Brain pericyte (primary cell): Measurements from ENCODE around the gene TADA3.

Source experiments
- DNase-seq: peaks from one replicate; pipeline ENCODE4 v3.0.0-alpha.2; 2012; ENCODE audit warnings: low read depth, low spot score

Gene TADA3

DNA sequence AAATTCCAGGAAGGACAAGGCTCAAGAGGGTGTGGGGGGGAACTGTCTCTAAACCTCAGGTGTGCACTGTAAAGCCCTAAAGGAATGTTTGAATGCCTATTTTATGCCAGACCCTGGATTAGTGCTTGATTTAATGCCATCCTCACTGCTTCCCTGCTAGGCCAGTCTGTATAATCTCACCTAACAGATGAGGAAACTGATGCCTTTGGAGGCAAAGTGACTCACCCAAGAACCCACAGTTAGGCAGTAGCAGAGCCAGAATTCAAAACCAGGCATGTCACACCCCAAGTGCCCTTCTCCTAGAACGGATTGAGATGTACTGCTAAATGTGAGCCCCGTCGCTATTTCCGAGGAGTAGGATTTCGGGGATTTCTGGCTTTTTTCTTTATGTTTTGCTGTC lies 30.4 kb downstream of the TADA3 start:
- no peak for DNase-seq

DNA sequence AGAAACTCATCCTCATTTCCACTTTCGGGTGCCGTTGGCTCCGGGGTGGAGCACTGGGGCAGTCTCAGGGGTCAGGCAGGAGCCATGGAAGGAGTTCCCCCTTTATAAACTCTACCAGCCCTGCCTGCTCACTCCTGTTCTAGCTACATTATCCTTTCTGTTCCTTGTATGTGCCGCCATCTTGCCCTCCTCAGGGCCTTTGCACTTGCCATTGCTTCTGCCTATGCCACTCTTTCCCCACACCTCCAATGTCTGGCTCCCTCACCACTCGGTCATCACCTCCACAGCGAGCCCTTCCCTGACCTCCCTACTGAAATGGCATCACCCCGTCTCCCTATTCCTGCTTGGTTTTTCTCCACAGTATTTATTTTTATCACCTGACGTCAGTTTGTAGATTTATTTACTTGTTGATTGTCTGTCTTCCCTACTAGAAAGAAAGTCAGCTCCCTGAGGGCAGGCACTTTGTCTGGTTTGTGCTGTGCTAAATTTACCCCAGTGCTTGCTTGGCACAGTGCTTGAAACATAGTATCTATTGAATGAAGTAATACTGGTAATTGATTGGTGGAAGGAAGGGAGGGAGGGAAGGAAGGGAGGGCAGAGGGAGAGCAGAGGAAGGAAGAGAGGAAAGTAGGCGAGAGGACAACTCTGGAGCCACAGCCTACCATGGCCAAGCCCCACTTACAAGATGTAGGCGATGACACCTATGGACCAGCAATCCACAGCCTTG lies 31.3 kb downstream of the TADA3 start:
- DNase-seq = no peak

DNA sequence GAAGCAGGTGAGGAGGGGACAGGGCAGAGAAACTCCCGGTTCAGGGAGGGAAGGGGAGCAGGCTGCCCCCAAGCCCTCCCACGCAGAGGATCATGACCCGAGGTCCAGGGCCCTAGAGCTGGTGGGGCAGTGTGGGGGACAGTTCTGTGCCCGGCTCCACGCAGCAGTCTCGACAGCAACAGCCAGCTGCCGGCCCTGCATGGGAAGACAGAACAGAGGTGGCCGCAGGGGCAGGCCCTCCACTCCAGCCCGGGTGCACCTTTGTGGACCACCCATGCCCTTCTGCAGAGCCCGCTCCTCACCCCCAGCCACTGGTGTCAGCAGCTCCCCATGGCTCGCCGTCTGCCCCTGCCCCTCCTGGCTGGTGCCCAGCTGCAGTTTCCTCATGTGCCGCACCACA lies 34.8 kb downstream of the TADA3 start:
- DNase-seq = no peak

DNA sequence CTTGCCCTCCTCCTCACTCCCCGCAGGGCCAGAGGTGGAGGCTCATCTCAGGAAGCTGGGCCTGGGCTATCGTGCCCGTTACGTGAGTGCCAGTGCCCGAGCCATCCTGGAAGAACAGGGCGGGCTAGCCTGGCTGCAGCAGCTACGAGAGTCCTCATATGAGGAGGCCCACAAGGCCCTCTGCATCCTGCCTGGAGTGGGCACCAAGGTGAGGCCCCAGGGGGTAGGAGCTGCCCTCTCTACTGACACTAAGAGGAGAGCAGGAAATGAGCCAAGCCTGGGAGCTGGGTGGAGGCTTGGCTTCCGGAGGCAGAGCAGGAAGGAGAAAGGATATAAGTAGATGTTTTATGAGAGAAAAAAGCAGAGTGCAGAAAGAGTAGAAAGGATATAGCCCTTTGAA lies 37.6 kb downstream of the TADA3 start:
- no peak for DNase-seq

DNA sequence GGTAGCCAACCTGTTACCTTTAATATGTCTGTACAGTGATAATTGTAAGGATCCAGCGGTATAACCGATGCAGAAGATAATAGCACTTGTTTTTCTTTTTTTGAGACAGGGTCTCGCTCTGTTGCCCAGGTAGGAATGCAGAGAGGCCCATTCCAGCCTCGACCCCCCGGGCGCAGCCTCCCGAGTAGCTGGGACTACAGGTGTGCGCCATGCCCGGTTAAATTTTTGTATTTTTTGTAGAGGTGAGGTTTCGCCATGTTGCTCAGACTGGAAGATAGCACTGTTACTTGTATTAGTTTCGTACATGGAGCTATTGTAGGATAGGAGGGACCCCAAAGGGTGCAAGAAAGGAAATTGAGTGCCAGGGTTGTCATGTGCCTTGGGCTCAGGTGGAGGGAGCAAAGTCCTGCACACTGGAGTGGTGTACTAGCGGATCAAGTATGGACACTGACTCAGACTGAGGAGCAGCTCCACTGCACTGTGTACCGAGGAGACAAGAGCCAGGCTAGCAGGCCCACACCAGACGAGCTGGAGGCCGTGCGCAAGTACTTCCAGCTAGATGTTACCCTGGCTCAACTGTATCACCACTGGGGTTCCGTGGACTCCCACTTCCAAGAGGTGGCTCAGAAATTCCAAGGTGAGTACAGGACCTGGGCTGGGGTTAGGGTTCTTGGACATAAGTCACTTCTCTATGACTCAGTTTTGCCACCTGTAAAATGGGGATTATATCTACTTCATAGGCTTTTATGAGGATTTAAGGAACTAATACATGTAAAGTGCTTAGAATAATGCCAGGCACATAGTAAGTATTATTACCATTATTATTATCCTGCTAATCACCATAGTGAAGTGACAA lies 41.5 kb downstream of the TADA3 start:
- no peak for DNase-seq

DNA sequence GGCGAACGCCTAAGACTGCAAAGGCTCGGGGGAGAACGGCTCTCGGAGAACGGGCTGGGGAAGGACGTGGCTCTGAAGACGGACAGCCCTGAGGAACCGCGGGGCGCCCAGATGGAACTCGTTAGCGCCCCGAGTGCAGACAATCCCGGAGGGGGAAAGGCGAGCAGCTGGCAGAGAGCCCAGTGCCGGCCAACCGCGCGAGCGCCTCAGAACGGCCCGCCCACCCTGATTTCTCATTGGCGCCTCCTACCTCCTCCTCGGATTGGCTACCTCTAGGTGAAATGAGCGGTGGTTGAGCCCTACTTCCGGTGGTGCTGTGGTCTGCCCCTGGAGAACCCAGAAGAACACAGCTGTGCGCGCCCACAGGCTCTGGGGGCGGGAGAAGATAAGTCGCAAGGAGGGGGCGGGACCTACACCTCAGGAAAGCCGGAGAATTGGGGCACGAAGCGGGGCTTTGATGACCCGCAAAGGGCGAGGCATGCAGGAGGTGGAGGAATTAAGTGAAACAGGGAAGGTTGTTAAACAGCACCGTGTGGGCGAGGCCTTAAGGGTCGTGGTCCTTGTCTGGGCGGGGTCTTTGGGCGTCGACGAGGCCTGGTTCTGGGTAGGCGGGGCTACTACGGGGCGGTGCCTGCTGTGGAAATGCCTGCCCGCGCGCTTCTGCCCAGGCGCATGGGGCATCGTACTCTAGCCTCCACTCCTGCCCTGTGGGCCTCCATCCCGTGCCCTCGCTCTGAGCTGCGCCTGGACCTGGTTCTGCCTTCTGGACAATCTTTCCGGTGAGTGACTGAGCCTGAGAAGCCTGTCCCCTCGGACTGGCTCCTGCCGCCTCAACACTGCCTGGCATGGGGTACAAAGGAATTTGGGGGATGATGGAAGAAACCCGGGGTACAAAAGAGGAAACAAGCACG lies 42.4 kb downstream of the TADA3 start, which contains the start of gene OGG1:
Gene OGG1, plus strand, starts transcription at position 308 of the 911 bp plus-strand sequence. Its CDS starts 335 bp downstream, at position 643.
- DNase-seq = peak; percentile 97

DNA sequence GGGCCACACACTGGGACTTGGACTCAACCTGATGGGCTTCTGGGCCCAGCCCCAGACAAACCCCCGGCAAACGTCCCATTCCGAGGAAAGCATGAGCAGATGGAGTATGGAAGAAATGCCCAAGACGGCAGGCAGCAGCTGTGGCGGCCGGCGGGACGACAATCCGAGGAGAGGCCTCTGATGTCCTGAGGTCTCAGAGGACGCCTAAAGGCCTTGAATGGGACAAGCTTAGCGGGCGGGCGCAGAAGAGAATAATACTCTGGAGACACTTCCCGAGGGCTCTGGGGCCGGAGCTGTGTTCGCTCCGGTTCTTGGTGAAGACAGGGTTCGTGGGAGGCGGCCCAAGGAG lies 43.0 kb downstream of the TADA3 start:
- DNase-seq = no peak

DNA sequence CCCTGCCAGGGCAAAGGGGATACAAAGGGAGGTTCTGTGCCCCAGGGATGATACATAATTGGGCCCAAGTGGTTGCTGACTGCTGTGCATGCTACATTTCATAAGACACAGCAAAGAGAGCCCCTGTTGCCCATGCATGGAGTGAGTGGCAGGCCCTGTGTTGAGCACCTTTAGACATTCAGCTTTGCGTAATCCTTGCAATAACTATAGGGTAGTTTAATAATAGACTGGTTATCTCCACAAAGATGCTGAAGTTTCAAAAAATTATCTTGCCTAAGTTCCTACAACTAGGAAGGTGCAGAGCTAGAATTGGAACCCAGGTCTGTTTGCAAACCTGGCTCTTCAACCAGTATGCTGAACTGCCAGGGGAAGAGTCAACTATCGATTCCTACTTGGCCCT lies 44.2 kb downstream of the TADA3 start:
- DNase-seq = no peak

DNA sequence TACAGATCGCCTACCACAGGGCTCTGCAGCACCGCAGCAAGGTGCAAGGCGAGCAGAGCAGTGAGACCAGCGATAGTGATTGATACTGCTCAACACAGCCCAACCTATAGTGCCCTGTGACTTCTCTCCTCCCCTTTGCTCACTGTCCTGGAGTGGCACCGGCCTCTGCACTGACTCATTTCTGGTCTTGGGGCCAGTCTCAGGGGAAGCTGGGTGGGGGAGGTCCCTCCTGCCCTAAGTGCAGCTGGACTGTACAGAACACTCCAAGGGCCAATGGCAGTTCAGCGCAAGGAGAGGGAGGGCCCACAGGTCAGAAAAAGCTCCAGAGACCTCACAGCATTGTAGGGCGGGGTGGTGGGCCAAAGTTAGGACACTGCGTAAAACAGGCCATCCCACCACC lies 45.0 kb downstream of the TADA3 start:
- no peak for DNase-seq

DNA sequence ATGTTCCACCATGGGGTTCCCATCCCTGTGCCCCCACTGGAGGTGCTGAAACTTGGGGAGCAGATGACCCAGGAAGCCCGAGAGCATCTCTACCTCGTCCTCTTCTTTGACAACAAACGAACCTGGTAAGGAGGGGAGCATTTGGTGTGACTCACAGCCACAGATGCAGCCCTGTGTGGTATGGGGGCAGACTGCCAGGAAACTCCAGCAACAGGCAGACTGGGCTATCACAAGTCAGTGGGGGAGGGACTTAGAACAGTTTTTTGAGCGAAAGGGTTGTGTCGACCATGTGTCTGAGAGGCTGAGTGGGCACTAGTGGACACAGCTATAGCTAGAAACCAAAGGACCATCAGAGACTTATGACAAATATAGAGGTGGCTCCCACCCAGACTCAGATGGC lies 45.9 kb downstream of the TADA3 start:
- no peak for DNase-seq

DNA sequence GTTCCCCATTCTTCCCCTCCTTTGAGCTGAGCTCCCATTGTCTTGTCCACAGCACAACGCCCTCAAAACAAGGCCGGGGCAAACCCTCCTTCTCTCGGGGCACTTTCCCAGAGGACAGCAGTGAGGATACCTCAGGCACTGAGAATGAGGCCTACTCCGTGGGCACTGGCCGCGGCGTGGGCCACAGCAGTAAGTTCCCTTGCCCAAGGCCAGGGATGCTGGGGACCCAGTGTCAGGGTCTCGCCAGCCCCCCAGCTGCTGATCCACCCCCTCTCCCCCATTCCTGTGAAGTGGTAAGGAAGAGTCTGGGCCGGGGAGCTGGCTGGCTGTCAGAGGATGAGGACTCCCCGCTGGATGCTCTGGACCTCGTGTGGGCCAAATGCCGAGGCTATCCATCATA lies 46.8 kb downstream of the TADA3 start:
- no peak for DNase-seq

DNA sequence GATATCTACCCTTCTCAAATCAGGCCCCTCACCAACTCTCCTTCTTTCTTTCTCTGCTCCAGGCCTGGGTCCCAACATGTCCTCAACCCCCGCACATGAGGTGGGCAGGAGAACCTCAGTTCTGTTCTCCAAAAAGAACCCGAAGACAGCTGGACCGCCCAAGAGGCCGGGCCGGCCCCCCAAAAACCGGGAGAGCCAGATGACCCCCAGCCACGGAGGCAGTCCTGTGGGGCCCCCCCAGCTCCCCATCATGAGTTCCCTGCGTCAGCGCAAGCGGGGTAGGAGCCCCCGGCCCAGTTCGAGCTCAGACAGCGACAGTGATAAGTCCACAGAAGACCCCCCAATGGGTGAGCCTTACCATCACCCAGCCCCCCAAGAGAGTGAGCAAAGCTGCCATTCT lies 48.1 kb downstream of the TADA3 start:
- DNase-seq = no peak

DNA sequence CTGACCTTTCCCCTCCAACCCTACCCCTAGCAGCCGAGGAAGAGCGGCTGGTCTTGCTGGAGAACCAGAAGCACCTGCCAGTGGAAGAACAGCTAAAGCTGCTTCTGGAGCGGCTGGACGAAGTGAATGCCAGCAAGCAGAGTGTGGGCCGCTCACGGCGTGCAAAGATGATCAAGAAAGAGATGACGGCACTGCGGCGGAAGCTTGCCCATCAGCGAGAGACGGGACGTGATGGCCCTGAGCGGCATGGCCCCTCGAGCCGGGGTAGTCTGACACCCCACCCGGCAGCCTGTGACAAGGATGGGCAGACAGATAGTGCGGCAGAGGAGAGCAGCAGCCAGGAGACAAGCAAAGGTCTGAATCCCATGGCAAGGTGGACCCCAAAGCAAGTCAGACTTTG lies 48.7 kb downstream of the TADA3 start:
- DNase-seq = no peak

DNA sequence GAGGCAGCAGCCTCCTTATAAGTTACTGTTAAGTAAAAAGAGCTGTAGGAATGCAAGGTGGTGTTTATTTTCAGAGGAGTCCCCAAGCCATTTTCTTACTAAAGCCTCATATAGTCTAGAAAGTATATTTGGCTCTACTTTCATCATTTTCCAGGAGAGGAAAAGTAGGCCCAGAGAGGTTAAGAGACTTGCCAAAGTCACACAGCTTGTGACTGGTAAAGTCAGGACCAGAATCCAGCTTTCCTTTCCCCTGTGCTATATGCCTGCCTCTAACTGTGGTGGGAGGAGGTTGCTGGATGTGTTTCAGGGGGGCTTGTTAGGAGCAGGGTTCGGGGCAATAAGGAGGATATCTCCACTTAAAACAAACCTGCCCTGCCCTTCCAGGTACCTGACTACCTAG lies 49.7 kb downstream of the TADA3 start:
- DNase-seq = no peak

DNA sequence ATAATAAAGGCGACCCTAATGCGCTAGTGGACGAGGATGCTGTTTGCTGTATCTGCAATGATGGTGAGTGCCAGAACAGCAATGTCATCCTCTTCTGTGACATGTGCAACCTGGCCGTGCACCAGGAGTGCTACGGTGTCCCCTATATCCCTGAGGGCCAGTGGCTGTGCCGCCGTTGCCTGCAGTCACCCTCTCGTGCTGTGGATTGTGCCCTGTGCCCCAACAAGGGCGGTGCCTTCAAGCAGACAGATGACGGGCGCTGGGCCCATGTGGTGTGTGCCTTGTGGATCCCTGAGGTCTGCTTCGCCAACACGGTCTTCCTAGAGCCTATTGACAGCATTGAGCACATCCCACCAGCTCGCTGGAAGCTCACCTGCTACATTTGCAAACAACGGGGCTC lies 53.1 kb downstream of the TADA3 start:
- no peak for DNase-seq

DNA sequence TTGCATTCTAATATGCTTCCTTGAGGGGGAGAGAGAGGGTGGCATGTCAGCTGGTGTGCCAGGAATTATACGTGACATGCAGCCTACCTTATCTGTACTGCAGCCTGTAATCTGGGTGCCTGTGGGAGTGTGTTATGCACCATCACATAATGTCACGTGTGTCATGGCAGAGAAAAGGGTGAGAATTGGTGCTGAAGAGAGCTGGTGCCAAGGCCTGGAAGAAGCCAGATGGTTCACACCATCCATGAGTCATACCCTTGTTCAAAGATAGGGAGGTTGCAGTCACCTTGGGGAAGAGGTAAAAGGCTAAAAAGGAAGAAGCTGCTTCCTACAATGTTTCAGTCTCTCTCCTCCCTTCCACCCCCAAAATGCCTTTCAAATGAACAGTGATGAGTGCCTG lies 55.4 kb downstream of the TADA3 start:
- no peak for DNase-seq

DNA sequence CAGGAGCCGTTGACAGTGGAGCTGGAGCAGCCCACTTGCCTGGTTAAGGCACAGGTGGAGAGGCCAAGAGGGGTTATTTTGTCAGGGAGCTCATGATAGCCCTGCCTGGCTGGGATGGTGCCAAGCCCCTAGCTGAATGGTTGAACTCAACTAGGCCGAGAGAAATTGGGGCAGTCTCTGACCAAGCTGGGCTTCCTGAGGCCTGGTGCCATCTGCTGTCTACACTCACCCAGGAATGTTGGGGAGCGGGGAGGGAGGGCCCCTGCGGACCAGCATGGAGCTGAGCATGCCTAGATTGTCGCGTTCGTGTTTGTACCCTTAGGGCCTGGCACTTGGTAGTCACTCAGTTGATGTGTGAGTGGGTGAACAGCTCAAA lies 59.5 kb downstream of the TADA3 start:
- no peak for DNase-seq

DNA sequence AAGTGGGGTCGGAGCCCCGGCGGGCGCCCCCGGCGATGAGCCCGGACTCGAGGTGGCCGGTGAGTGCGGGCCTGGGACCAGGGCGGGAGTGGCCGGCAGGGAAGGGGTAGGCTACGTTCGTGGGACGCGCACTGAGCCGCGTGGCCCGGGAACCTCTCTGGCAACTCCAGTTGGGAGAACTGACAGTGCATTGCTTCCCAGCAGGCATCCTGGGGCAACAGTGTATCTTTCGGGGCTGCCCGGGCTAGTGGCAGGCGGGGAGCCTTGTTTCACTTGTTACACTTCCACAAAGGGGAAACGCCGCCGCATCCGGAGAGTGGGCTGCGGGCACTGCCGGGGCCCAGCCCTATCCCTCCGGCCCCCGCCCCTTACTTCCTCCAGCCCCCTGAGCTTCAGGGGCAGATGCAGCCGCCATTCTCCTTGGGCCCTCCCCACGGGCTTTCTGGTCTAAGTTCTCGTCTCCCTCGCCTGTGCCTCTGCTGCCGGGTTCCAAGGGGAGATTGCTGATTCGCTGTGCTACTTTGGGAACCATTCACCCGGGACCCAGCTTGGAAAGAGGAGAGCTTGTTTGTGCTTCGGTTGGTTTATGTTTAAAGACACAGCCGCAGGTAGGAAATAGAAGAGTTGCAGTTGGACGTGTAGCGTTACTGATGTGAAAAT lies 60.1 kb downstream of the TADA3 start:
- no peak for DNase-seq

DNA sequence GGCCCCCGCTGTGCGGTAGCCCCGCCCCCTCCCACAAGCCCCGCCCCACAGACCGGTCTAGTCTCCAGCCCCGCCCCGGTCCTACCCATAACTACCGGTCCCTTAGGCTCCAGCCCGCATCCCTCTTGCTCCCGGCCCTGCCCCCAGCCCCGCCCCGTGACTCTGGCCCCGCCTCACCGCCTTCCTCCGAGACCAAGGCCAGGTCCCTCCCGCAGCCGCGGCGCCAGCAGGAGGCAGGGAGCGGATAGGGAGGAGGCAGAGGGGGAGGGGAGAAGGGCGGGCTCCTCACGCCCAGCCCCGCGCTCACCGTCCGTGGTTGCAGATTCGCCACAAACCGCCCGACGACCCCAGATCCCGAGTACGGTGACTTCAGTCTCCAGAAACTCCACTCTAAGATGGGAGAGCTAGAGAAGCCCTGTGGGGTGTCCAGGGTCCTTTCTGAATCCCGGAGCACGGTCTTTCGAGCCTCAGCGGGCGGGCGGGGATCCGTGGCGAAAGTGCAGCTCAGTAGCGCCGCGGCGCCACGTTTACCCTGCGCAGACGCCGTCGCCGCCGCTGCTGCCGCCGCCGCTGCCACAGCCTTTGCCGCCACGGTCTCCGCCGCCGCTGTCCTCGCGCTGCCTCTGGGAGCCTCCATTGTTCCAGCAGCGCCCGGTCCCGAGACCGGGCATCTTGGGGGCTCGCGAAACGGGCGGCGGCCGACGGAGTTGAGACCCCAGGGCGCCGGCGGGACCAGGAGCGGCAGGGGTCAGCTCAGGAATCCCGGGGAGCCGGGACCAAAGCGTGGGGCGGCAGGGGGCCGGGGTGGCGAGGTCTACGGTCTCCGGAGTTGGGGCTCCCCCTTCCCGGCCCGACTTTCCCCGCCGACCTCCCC lies 60.8 kb downstream of the TADA3 start, which contains the start of gene BRPF1:
Gene BRPF1, plus strand, starts transcription at position 530 of the 874 bp plus-strand sequence. CDS start 2,406 bp downstream, outside the sequence.
- DNase-seq = peak; percentile 97

DNA sequence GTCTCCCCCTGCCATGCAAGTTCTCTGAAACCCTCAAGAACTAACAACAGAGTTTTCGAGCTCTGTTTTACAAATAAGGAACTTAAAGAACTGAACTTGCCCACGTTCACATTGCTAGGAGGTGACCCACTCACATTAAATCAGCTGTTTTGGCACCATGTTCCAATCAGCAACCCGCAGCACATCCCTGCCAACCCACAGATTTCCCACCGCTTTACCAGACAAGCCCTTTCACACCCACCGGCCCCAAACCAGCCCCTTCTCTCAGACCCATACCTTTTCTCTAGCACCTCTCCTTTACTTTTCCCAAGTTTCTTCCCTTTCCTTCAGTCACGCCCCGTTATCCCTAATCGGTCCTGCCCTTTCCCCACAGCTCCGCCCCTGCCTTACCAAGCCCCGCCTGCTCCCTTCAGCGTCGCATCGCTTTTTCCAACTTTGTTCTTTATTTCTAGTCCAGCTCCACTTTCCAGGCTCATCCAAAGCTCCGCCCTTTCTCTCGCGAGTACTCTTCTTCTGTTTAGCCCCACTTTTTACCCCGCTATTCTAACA lies 61.5 kb downstream of the TADA3 start:
- no peak for DNase-seq
